GM18505 (cell line): ENCODE measurements around the gene GPBAR1.
"Not testable (repeated sequence)": the region's sequence is repeated elsewhere in the genome, so short reads cannot be mapped to it uniquely, and the experiment has no call there.

Experiments
- ATAC-seq: cut with Tn5 transposase; IDR thresholded peaks from one replicate; pipeline ENCODE4 v1.9.1; 2021; ENCODE audit not compliant: unreplicated experiment
- POLR2A ChIP-seq: IDR thresholded peaks from 4 replicates; pipeline ENCODE4 v1.6.1; 2011; ENCODE audit warnings: borderline replicate concordance; ENCODE audit not compliant: insufficient read depth, insufficient read length; ENCODE audit errors: extremely low read depth

GPBAR1 gene

DNA sequence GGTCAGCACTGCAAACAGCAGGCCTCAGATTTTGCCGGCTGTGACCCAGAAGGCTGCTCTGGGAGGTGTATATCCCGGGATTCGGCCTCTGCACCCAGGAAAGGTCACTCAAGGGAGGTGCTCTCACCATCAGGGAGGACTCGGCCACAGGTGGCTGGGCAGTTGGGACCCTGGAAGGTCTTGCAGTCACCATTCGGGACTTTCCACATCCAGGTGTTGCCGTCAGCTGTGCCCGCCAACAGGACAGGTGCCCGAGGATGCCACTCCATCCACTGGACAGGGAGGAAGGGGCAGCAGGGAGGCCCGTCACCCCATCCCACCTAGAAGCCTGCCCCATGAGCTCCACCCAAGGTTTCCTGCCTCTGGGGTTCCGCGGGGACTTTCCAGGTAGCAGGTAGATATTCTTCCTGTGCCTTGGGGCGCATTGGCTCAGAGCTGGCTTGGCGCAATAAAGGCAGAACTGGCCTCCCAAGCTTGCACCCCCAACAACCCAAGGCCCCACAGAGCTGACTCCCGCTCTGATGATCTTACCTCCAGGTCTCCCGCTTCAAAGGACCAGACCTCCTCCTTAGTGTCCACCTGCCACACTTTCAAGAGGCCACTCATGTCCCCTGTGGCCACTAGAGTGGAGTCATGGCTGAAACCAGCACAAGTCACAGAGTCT is 5.6 kb downstream of the GPBAR1 start:
- no peak for TF ChIP-seq POLR2A
- no peak for ATAC-seq

DNA sequence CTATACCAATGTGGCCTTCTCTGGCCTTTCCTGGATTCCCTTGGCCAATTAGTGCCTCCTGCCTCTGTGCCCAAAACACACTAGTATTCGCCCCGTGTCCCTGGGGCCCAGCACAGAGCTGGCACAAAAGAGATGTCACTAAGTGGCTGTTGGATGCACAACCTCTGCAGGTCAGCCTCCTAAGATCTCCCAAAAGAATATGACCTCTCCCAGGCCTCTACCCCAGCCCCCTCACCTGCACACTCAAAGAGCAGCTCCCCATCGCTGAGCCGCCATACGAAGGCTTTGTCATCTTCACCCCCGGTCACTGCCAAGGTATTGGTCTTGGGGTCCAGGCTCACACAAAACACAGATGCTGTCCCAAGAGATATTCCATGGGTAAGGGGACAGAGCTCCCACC is 6.4 kb downstream of the GPBAR1 start:
- TF ChIP-seq POLR2A = no peak
- ATAC-seq = no peak

DNA sequence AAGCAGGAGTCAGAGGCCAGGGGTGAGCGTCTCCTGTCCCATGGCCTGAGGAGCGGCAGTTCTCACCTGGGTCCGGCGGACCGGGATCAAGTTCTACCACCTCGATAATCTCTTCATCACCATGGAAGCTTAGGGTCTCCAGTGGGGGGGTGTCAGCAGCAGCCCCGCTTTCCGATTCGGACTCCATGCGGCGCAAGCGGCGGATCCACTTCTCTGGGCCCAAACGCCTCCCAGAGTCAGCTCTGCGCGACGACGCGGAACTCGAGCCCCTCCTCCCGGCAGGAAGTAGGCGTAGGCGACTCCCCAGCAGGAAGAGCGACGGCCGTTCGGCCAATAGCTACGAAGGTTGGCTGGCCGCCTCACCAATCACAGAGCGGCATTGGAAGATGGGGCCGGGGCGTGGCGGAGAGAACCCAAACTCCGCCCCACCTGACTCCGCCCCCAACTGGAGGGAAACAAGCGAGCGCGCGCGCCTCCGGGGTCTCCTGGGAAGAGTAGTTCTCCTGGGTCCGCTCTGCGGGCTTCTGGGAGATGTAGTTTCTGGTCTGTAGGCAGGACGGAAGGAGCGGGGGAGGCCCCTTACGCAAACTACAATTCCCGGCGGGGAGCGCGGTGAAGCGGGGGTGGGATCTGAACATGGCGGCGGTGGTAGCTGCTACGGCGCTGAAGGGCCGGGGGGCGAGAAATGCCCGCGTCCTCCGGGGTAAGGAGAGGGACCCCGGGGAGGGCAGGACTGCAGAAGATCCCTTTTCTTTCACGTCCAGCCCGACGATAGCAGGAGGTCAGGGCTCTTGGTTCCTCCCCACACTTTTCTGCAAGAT is 9.3 kb downstream of the GPBAR1 start, which contains the start of the genes AAMP and PNKD:
Gene AAMP, minus strand, starts transcription at position 238 of the 821 bp plus-strand sequence. Its CDS starts 51 bp downstream, at position 187.
Gene PNKD, plus strand, starts transcription at position 620 of the 821 bp plus-strand sequence. Its CDS starts 17 bp downstream, at position 637.
- ATAC-seq = peak; percentile 86
- TF ChIP-seq POLR2A = peak; percentile 68

DNA sequence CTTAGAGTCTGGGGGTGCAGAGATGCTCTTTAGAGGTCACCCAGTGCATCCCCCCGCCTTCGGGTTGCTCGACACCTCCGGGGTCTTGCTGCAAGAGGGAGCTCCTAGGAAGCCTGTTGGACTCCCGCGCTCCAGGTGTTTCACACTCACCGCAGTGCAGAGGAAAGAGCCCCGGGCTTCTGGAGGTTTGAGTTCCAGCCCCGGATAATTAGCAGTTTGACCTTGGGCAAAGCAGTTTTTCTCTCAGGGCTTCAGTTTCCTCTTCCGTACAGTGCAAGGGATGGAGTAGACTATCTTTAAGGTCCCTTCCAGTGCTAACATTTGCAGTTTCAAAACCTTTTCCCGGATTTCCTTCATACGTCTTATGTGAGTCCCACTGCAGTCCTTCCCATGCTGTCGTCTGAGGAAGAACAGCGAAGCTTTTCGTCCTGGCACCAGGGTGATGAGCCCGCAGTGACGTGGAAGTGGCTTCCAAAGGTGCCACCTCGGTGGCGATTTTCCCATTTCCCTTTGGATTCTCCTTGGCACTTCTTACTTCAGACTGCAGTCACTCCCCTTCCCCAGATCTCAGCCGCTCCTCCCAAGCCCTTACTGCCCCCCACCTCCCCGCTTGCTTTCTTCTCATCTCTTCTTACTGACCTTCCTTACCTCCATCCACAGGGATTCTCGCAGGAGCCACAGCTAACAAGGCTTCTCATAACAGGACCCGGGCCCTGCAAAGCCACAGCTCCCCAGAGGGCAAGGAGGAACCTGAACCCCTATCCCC is 10.1 kb downstream of the GPBAR1 start:
- no peak for TF ChIP-seq POLR2A
- ATAC-seq = peak; percentile 0

DNA sequence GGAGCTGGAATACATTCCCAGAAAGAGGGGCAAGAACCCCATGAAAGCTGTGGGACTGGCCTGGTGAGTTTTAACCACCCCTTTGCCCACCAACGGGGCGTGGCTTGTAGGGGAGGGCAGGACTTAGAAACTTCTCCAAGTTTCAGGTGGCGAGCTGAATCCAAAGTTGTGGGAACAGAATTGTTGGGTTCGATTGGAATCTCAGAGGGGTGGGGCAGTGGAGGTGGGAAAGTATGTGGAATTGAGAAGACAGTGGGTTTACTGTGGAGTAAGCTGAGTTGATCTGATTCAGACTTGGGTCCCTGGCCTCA is 10.6 kb downstream of the GPBAR1 start:
- TF ChIP-seq POLR2A = no peak
- no peak for ATAC-seq

DNA sequence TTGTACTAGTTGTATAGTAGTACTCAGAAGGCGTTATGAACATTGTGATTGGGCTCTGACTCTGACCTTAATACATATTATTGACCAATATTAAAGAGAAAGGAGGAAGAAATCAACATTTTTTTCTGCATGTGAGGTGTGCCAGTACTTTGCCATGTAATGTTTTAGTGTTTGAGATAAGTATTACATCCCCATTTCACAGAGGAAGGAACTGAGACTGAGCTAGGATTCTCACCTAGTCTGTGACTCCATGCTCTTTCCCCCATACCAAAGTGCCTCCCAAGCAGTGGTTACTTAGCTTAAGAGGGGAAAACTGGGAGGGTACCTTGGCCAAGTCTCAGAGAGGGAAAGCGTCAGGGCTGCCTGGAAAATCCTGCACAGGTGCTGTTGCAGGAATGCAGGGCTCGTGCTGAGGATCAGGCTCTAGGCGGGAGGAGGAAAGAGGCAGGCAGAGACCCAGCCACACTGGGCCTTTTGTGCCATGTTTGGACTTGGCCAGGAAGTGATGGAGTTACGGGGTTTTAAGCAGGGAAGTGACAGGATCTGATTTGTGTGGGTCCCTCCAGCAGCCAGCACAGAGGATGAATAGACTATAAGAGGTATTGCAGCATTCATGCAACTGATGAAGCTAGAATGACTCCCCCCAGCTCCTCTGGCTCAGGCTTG is 11.2 kb downstream of the GPBAR1 start:
- no peak for TF ChIP-seq POLR2A
- no peak for ATAC-seq

DNA sequence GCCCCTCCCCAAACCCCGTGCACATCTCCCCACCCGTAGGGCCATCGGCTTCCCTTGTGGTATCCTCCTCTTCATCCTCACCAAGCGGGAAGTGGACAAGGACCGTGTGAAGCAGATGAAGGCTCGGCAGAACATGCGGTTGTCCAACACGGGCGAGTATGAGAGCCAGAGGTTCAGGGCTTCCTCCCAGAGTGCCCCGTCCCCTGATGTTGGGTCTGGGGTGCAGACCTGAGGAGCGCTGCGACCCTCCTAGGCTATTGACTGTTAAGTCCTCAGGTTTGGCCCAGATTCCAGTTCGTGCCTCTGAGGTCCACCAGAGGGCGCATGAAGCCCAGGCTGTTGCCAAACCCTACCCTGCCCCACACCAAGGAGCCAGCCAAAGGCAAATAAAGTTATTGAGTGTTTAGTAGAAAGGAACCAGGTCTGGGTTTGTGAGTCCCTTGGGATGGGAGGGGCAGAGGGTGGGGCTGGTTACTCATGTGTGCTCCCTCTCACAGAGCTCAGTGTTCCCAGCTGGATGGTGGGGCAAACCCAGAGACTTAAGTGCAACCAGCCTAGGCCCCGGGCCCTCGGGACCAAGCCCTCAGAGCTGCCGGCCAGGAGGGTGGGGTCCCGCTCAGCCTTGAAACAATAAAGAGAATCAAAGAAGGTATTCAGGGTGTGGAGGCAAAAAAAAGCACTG is 11.9 kb downstream of the GPBAR1 start:
- no peak for TF ChIP-seq POLR2A
- peak; percentile 22 for ATAC-seq

DNA sequence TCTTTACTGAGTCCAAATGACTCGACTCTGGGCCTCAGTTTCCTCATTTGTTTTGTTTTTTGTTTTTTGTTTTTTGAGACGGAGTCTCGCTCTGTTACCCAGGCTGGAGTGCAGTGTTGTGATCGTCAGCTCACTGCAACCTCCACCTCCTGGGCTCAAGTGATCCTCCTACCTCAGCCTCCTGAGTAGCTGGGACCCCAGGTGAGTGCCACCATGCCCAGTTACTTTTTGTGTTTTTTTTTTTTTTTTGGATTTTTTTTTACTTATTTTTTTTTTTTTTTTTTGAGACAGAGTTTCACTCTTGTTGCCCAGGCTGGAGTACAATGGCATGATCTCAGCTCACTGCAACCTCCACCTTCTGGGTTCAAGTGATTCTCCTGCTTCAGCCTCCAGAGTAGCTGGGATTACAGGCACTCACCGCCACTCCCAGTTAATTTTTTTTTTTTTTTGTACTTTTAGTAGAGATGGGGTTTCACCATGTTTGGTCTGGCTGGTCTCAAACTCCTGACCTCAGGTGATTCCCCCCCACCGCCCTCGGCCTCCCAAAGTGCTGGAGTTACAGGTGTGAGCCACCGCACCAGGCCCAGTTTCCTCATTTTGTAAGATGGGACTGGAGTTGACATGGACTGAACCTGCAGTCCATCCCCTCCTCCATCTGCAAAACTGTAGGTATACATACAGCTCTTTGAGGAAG is 12.5 kb downstream of the GPBAR1 start:
- not testable (repeated sequence) for ATAC-seq

DNA sequence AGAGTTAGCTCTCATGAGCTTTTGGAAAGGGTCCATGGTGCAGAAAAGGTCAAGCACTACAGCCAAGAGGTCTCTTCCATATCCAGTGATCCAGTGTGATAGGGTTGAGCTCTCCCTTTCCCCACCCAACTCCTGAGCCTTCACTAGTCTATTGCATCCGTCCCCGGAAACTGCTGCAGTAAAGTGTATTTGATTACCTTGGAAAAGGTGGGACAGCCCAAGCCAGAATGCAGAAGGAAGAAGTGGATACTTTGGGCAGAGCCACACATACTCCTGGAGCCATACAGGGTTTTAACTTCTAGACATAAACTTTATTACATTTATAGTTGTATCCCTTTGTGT is 13.1 kb downstream of the GPBAR1 start:
- TF ChIP-seq POLR2A = no peak
- ATAC-seq = no peak

DNA sequence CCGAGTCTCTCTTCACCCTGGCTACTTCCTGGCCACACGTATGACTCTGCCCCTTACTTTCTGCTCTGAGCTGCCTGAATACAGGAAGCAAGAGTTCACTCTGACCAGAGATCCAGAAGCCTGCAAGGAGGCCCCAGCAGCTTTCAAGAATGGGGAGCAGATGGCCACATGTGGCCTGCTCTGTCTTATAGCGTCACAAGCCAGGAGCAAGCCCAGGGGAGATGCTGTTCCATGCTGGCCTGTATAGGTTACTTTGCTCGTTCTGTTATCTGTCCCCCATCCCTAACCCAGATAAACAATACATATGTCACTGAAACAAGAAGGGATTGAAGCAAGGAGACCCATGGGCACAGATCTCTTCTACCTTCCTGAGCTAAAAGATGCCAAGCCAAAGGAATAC is 13.8 kb downstream of the GPBAR1 start:
- ATAC-seq = no peak
- no peak for TF ChIP-seq POLR2A

DNA sequence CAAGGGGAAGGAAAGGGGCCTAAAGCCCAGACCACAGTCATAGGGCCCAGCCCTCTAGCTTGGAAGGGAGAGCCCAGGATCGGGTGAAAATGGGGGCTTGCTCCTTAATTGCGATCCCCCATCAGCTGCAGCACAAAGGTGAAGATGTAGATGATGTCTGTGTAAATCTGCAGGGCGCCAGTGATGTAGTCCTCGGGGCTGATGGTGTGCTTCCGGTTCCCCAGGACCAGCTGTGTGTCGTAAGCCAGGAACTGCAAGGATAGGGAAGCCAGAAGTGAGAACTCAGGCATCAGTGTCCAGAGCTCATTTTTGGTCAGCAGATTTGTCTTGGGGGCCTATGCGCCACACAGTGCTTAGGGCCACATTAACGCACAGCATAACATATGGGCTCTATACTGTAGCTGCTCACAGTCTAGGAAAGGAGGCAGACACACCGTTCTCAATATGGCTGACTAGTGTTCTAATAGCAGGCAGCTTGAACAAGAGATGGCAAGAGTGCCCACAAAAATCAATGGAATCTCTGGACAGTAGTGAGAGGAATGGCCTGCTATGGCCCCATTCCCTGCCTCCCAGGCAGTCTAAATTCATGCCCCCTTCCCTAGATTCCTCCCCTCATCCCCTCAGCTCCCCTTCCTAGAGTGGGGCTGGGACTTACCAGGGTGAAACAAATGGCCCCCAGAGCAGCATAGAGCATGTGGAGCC is 14.7 kb downstream of the GPBAR1 start:
- no peak for ATAC-seq
- TF ChIP-seq POLR2A = no peak
